Left lung (tissue), 10 donors: ENCODE data around the gene SUOX. TPM values are rescaled to one million over a fixed set of nuclear protein-coding genes. Genes with fewer than 3 reads are reported as not detected.

ENCODE experiments used
- ATAC-seq: fragments of 200-7000 bp; cut with Tn5 transposase; one replicate; pipeline ENCODE4 v1.9.1; 2020; ENCODE audit warnings: moderate library complexity
- DNase-seq, 4 donors: peaks; one replicate each; pipeline ENCODE4 v3.0.0-alpha.2; 2013 to 2020
- H3K27ac ChIP-seq, 2 donors: fragments of 200-600 bp; sonication (generic) in 1 of 2; one replicate each; pipeline versions ENCODE4 v1.5.0 to v1.8.0; 2020 to 2021
- H3K27me3 ChIP-seq, 2 donors: fragments of 200-600 bp; sonication (generic) in 1 of 2; one replicate each; pipeline versions ENCODE4 v1.5.0 to v1.8.0; 2020 to 2021
- H3K36me3 ChIP-seq, 2 donors: fragments of 200-600 bp; sonication (generic) in 1 of 2; one replicate each; pipeline versions ENCODE4 v1.5.0 to v1.8.0; 2020 to 2021
- H3K4me1 ChIP-seq, 2 donors: fragments of 200-600 bp; one replicate each; pipeline ENCODE4 v1.8.0; 2021
- H3K4me3 ChIP-seq, 2 donors: fragments of 200-600 bp; sonication (generic) in 1 of 2; one replicate each; pipeline versions ENCODE4 v1.5.0 to v1.8.0; 2020 to 2021; ENCODE audit warnings: mild to moderate bottlenecking in 1 of 2
- H3K9me3 ChIP-seq, 2 donors: fragments of 200-600 bp; sonication (generic) in 1 of 2; one replicate each; pipeline versions ENCODE4 v1.5.0 to v1.8.0; 2020 to 2021
- intact Hi-C, 2 donors: fragments of 100-400 bp; cut with DNase I; formaldehyde crosslinking; loops; one replicate each; pipeline versions ENCODE4 v1.11.2 to v1.14.2; 2022
- polyA plus RNA-seq, 6 donors: library from polyadenylated mRNA; unstranded; fragments of 120-200 nt; gene quantifications; one replicate each; pipeline ENCODE4 v1.2.1, GENCODE V29; 2013; ENCODE audit not compliant: insufficient read length in 6 of 6
- total RNA-seq, 2 donors: library from RNA; stranded (reverse); fragmentation: NEBNext Ultra II Directional; extraction: Animal tissue kit (Norgen Biotek cat#: 25700); gene quantifications; one replicate each; pipeline ENCODE4 v1.2.1, GENCODE V29; 2021
- TF ChIP-seq, protein P1 (sequence below), 2 donors: fragments of 200-600 bp; sonication (generic) in 1 of 2; IDR thresholded peaks; one replicate each; pipeline versions ENCODE4 v1.5.0 to v1.8.0; 2021; ENCODE audit warnings: antibody characterized with exemption in 2 of 2
- donor health status: DM: no; HTN: yes; CAD: no.
- donor health status: DM: no; HTN: no; CAD: no.

SUOX gene
- total and polyA plus RNA-seq, 8 donors = 26.1 to 49.6 (median 41.2) TPM

DNA sequence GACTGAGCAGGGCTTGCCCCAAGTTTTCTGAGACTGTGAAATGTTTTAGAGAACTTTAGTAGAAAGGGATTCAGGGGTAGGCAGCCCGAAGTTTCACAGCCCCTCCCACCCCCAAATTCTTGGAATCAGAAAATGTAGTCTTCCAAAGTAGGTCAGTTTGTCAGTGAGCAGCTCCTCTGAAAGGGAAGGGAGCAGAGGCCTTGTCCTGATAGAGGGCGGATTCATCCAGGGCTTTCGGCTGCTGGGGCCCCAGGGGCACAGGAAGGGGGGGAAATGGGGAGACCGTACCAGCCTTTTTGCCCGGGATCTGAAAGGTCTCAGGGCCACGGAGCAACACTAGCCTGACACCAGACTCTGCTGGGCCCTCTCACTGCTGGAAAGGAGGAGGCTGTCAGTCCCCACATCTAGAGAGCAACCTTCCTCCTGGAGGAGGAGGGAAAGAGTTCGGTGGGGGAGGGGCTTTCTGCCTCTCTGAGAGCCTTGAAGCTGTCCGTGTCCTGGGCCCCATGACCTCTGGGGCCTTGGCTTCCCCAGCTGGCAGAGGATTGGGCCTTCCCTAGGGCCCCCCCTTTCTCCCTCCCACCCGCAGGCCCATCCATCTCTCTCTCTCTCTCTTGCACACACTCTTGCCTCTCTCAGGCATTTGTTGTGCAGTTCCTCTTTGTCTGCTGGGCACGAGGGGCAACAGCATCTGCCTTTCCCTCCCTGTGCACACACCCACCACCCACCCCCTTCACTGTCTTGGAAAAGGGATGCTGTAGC, 23.5 kb downstream of the SUOX start, which contains the start of gene IKZF4:
IKZF4 (plus strand) TSS at position 621 of the 762 bp plus-strand sequence. CDS start 451 bp downstream, outside the sequence.
- ATAC-seq (peak; percentile 80), DNase-seq (peak in 3 of 4 donors; percentile 72 to 88 (median 73))
- peak within 1 kb of the TSS; percentile 62 to 66 for H3K27ac ChIP-seq
- H3K9me3 ChIP-seq = no peaks in the 10 kb centered on the region
- TF ChIP-seq, protein P1, sequence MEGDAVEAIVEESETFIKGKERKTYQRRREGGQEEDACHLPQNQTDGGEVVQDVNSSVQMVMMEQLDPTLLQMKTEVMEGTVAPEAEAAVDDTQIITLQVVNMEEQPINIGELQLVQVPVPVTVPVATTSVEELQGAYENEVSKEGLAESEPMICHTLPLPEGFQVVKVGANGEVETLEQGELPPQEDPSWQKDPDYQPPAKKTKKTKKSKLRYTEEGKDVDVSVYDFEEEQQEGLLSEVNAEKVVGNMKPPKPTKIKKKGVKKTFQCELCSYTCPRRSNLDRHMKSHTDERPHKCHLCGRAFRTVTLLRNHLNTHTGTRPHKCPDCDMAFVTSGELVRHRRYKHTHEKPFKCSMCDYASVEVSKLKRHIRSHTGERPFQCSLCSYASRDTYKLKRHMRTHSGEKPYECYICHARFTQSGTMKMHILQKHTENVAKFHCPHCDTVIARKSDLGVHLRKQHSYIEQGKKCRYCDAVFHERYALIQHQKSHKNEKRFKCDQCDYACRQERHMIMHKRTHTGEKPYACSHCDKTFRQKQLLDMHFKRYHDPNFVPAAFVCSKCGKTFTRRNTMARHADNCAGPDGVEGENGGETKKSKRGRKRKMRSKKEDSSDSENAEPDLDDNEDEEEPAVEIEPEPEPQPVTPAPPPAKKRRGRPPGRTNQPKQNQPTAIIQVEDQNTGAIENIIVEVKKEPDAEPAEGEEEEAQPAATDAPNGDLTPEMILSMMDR (IDR thresholded peaks at IDR 0.05) = no peak
- intact Hi-C loops = no loop called here
- H3K4me1 ChIP-seq = peaks cover 7 to 25% of the 10 kb centered on the region in 2 donors
- H3K36me3 ChIP-seq = peaks cover 0 to 8% of the 10 kb centered on the region in 2 donors
- peak within 1 kb of the TSS; percentile 7 to 29 for H3K4me3 ChIP-seq
- H3K27me3 ChIP-seq = no peaks in the 10 kb centered on the region

DNA sequence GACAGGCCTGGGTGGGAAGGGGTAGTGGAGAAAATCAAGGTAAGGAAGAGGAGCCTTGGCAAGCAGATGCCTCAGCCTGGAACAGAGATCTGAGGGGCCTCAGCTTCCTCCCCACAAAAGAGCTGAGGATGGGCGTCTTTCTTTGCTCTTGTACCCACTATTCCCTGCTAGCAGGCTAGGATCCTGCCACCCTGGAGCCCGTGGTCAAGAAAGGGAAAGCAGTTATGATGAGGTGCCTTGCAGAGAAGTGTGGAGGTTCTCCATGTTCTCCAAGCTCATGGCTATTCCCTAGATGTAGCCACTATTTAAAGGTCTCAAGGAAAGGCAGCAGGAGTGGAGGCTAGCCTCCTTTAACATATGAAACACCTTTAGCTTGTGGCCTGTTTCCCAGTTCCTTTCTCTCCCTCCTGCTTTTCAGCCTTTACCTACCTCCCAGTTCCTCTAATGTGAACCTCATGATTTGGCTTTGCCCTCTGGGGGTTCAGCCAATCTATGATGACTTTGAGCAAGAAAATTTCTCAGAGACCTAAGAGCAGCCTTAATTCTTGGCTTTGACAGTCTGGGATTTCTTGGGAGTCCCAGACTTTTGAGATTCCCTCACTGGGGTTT, 24.9 kb downstream of the SUOX start:
- H3K4me1 ChIP-seq = peaks cover 7 to 25% of the 10 kb centered on the region in 2 donors

DNA sequence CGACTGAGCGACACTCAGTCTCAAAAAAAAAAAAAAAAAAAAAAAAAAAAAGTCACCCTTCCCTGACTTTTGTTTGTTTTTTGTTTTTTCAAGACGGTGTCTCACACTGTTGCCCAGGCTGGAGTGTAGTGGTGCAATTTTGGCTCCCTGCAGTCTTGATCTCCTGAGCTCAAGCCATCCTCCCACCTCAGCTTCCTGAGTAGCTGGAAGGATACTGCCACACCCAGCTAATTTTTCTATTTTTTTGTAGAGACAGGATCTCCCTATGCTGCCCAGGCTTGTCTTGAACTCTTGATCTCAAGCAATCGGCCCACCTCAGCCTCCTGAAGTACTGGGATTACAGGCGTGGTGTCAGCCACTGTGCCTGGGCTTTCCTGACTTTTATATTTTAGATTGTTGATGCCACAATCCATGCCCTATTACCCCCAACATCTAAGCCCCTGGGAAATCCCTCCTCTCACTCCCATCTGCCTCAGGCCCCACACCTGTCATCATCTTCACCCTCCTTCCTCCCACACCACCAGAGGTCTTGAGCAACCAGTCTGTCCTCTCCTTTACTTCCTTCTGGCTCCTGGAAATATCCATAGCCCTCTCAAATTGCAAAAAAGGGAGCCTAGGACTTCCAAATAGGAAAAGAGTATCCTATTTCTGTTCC, 31.6 kb downstream of the SUOX start:
- H3K4me3 ChIP-seq = no peak overlapping the region
- intact Hi-C loops = no loop called here
- DNase-seq (no peak), ATAC-seq (peak; percentile 52)
- H3K4me1 ChIP-seq = peaks cover 4 to 8% of the 10 kb centered on the region in 2 donors
- no peaks in the 10 kb centered on the region for H3K27me3 ChIP-seq
- peaks cover 0 to 44% of the 10 kb centered on the region in 2 donors for H3K36me3 ChIP-seq
- peak overlapping the region; percentile 28 to 33 for H3K27ac ChIP-seq
- TF ChIP-seq, protein P1 (IDR thresholded peaks at IDR 0.05) = no peak
- H3K9me3 ChIP-seq = no peaks in the 10 kb centered on the region

More for the DNA sequence above, 24.9 kb downstream of the SUOX start:
- Histone ChIP-seq H3K27me3 (no peaks in the 10 kb centered on the region), H3K4me3 (peak overlapping the region in 1 of 2 donors; percentile 29), H3K27ac (peak overlapping the region in 1 of 2 donors; percentile 48), H3K9me3 (no peaks in the 10 kb centered on the region), H3K36me3 (peaks cover 0 to 13% of the 10 kb centered on the region in 2 donors)
- TF ChIP-seq, protein P1 (IDR thresholded peaks at IDR 0.05) = no peak
- ATAC-seq (no peak), DNase-seq (peak in 1 of 4 donors; percentile 13)
- intact Hi-C loops = no loop called here

DNA sequence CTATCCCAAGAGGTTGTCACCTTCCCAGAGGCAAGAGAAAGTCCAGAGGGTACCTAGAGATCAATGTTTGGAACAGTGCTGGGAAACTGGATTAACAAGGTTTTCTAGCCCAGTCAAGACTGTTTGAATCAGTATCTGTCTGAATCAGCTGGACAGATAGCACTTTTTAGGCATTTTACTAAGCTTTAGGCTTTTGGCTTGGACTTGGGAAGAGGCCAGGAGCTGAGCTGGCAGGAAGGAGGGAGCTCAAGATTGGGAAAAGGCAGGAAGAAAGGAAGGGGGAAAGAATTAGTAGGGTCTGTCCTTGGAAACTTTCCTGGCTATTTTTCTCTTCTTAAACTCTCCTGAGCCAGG, 32.1 kb downstream of the SUOX start:
- DNase-seq = peak in 2 of 4 donors; percentile 40 to 52

More for the DNA sequence above, 32.1 kb downstream of the SUOX start:
- peak overlapping the region; percentile 28 to 33 for H3K27ac ChIP-seq
- peak; percentile 43 for ATAC-seq
- peaks cover 0 to 49% of the 10 kb centered on the region in 2 donors for H3K36me3 ChIP-seq
- no peaks in the 10 kb centered on the region for H3K9me3 ChIP-seq
- TF ChIP-seq, protein P1 (IDR thresholded peaks at IDR 0.05) = no peak
- intact Hi-C loops = no loop called here
- no peaks in the 10 kb centered on the region for H3K27me3 ChIP-seq
- no peak overlapping the region for H3K4me3 ChIP-seq
- H3K4me1 ChIP-seq = peaks cover 4 to 8% of the 10 kb centered on the region in 2 donors
